ENCODE data around the gene CTNND2. TPM values are rescaled to one million over a fixed set of nuclear protein-coding genes. Genes with fewer than 3 reads are reported as not detected.

CTNND2 gene
- total RNA-seq, 4 donors from 2014 or later: 0.04 TPM; not detected in 3

- Histone ChIP-seq H3K4me1 (no peaks in the 10 kb centered on the region), H3K27ac (no peak overlapping the region), H3K9me3 (no peaks in the 10 kb centered on the region), H3K36me3 (no peaks in the 10 kb centered on the region), H3K4me3 (no peak overlapping the region), H3K27me3 (no peaks in the 10 kb centered on the region)
- no peak for ATAC-seq
- DNase-seq: no peak
- intact Hi-C loops (cut with DNase I; ENCODE audit: low total_unique reads): no loop called here
- in situ Hi-C loops (cut with MboI; ENCODE audit: low sequenced_read_pairs in 4 of 4): no loop called here
- no peak for TF ChIP-seq CTCF (IDR thresholded peaks at IDR 0.05 in 4 of 5, conservative IDR thresholded peaks at IDR 0.05 in 1 of 5)
- no peak for TF ChIP-seq POLR2A (IDR thresholded peaks at IDR 0.05)
Measured at GRCh38 chr5:11030671-11031070, 873.6 kb downstream of the CTNND2 start.

- Histone ChIP-seq H3K27ac (no peak overlapping the region), H3K27me3 (no peaks in the 10 kb centered on the region), H3K4me1 (no peaks in the 10 kb centered on the region), H3K36me3 (no peaks in the 10 kb centered on the region), H3K4me3 (no peak overlapping the region), H3K9me3 (no peaks in the 10 kb centered on the region)
- DNase-seq (no peak), ATAC-seq (no peak)
- in situ Hi-C loops (cut with MboI; ENCODE audit: low sequenced_read_pairs in 4 of 4): no loop called here
- no peak for TF ChIP-seq POLR2A (IDR thresholded peaks at IDR 0.05)
- TF ChIP-seq CTCF (IDR thresholded peaks at IDR 0.05 in 4 of 5, conservative IDR thresholded peaks at IDR 0.05 in 1 of 5): no peak
- intact Hi-C loops (cut with DNase I; ENCODE audit: low total_unique reads): no loop called here
Measured at GRCh38 chr5:11027660-11028059, 876.6 kb downstream of the CTNND2 start.

GRCh38 chr5:11026543-11026942 lies 877.7 kb downstream of the CTNND2 start:
- no peak overlapping the region for H3K4me3 ChIP-seq
- no peaks in the 10 kb centered on the region for H3K9me3 ChIP-seq
- intact Hi-C loops (cut with DNase I; ENCODE audit: low total_unique reads): no loop called here
- ATAC-seq (no peak), DNase-seq (no peak)
- no peaks in the 10 kb centered on the region for H3K36me3 ChIP-seq
- no peaks in the 10 kb centered on the region for H3K4me1 ChIP-seq
- no peak for TF ChIP-seq POLR2A (IDR thresholded peaks at IDR 0.05)
- no peak for TF ChIP-seq CTCF (IDR thresholded peaks at IDR 0.05 in 4 of 5, conservative IDR thresholded peaks at IDR 0.05 in 1 of 5)
- no peak overlapping the region for H3K27ac ChIP-seq
- in situ Hi-C loops (cut with MboI; ENCODE audit: low sequenced_read_pairs in 4 of 4): no loop called here
- H3K27me3 ChIP-seq: no peaks in the 10 kb centered on the region

- intact Hi-C loops (cut with DNase I; ENCODE audit: low total_unique reads) (no loop called here), in situ Hi-C loops (cut with MboI; ENCODE audit: low sequenced_read_pairs in 4 of 4) (no loop called here)
- ATAC-seq: no peak
- H3K27ac ChIP-seq: no peak overlapping the region
- H3K4me1 ChIP-seq: no peaks in the 10 kb centered on the region
- TF ChIP-seq POLR2A (IDR thresholded peaks at IDR 0.05) (no peak), CTCF (IDR thresholded peaks at IDR 0.05 in 4 of 5, conservative IDR thresholded peaks at IDR 0.05 in 1 of 5) (no peak)
- H3K27me3 ChIP-seq: no peaks in the 10 kb centered on the region
- no peak overlapping the region for H3K4me3 ChIP-seq
- DNase-seq: no peak
- no peaks in the 10 kb centered on the region for H3K9me3 ChIP-seq
- H3K36me3 ChIP-seq: no peaks in the 10 kb centered on the region
Measured at GRCh38 chr5:11023945-11024344, 880.3 kb downstream of the CTNND2 start.

GRCh38 chr5:11013793-11014192 lies 890.5 kb downstream of the CTNND2 start:
- H3K9me3 ChIP-seq: no peaks in the 10 kb centered on the region
- in situ Hi-C loops (cut with MboI; ENCODE audit: low sequenced_read_pairs in 4 of 4) (no loop called here), intact Hi-C loops (cut with DNase I; ENCODE audit: low total_unique reads) (no loop called here)
- no peak overlapping the region for H3K4me3 ChIP-seq
- ATAC-seq (no peak), DNase-seq (no peak)
- no peaks in the 10 kb centered on the region for H3K36me3 ChIP-seq
- H3K27ac ChIP-seq: no peak overlapping the region
- H3K27me3 ChIP-seq: no peaks in the 10 kb centered on the region
- TF ChIP-seq CTCF (IDR thresholded peaks at IDR 0.05 in 4 of 5, conservative IDR thresholded peaks at IDR 0.05 in 1 of 5) (no peak), POLR2A (IDR thresholded peaks at IDR 0.05) (no peak)
- no peaks in the 10 kb centered on the region for H3K4me1 ChIP-seq
